ENCODE data around the gene FGFR1OP2. TPM values are rescaled to one million over a fixed set of nuclear protein-coding genes. Genes with fewer than 3 reads are reported as not detected.

Gene FGFR1OP2
- total and polyA plus RNA-seq, 2 of the 8 experiments (the other 6 are each of a cell fraction or from before 2014, with no cell fraction given), result 8.8 to 34.4 TPM

- no peak overlapping the region for H3K4ac ChIP-seq (replicated peaks; ENCODE audit: insufficient read length, low read depth, low read length)
- ChIA-PET POLR2A (ENCODE audit: partially characterized antibody) (interaction anchor here (1.9 to 2.4 kb wide), 2 partner anchors 8 to 16 kb away, joined by 4 to 5 read pairs; no protein-coding TSS in a partner anchor), CTCF (ENCODE audit: partially characterized antibody) (interaction anchor here (1.2 to 1.5 kb wide), 4 partner anchors 11 to 296 kb away, joined by 3 to 4 read pairs (median 3); no protein-coding TSS in a partner anchor)
- H3K27me3 ChIP-seq (replicated peaks in 1 of 4; ENCODE audit: control insufficient read depth in 3 of 4, extremely low read depth in 1 of 4, insufficient read depth in 3 of 4, low read length in 3 of 4), result no peaks in the 10 kb centered on the region
- no peak for DNase-seq (ENCODE audit: low read depth in 1 of 2, low spot score in 2 of 2)
- H3K9me3 ChIP-seq (ENCODE audit: insufficient read depth in 2 of 2, low read depth in 1 of 2, low read length in 1 of 2), result no peaks in the 10 kb centered on the region
- no peak overlapping the region for H3K4me3 ChIP-seq (ENCODE audit: extremely low read depth in 1 of 4, insufficient read depth in 2 of 4, low read depth in 3 of 4, low read length in 4 of 4)
- no peak overlapping the region for H2AK5ac ChIP-seq (ENCODE audit: low read depth, low read length)
- no peak overlapping the region for H3K27ac ChIP-seq (ENCODE audit: low read depth, low read length)
- FAIRE-seq, result no peak
- H2BK20ac ChIP-seq (ENCODE audit: low read length), result no peak overlapping the region
- H3K4me1 ChIP-seq (replicated peaks in 1 of 4; ENCODE audit: control insufficient read depth in 3 of 4, insufficient read depth in 4 of 4, low read length in 3 of 4), result peaks cover 0 to 6% (median 4%) of the 10 kb centered on the region in 4 experiments; a peak in 6 of 7 replicates
- H2BK12ac ChIP-seq (ENCODE audit: low read depth, low read length), result no peak overlapping the region
- TF ChIP-seq CTCF (IDR thresholded peaks at IDR 0.05; ENCODE audit: control extremely low read depth in 1 of 3, insufficient read depth in 1 of 3, low read depth in 1 of 3, low read length in 3 of 3), result no peak
- TF ChIP-seq JUN (IDR thresholded peaks at IDR 0.05; ENCODE audit: low read depth, low read length), result no peak
- TF ChIP-seq FOSL1 (IDR thresholded peaks at IDR 0.05; ENCODE audit: insufficient read depth, low read depth, low read length), result no peak
- TF ChIP-seq CEBPB (IDR thresholded peaks at IDR 0.05; ENCODE audit: low read depth, low read length), result no peak
- no peak for TF ChIP-seq SIX5 (IDR thresholded peaks at IDR 0.05; ENCODE audit: low read depth, low read length)
- TF ChIP-seq EGR1 (IDR thresholded peaks at IDR 0.05; ENCODE audit: borderline replicate concordance, low read depth, low read length), result no peak
- no peak for TF ChIP-seq POU5F1 (IDR thresholded peaks at IDR 0.05; ENCODE audit: low read depth, low read length)
- no peaks in the 10 kb centered on the region for H4K20me1 ChIP-seq (replicated peaks in 1 of 2; ENCODE audit: control insufficient read depth in 1 of 2, insufficient read depth in 2 of 2, low read length in 2 of 2)
- no peak overlapping the region for H2BK120ac ChIP-seq (replicated peaks; ENCODE audit: low read depth, low read length)
- no peak overlapping the region for H2BK5ac ChIP-seq (ENCODE audit: low read depth, low read length)
- no peak overlapping the region for H3K9ac ChIP-seq (replicated peaks in 1 of 4; ENCODE audit: extremely low read depth in 1 of 4, low read depth in 3 of 4, low read length in 3 of 4)
- H2BK15ac ChIP-seq (ENCODE audit: low read length), result no peak overlapping the region
- no peak overlapping the region for H3K23ac ChIP-seq (ENCODE audit: insufficient read length)
- H2AFZ ChIP-seq (ENCODE audit: low read length), result no peak overlapping the region
- no peak overlapping the region for H4K8ac ChIP-seq (ENCODE audit: extremely low read depth, insufficient read depth, low read length)
- H3K4me2 ChIP-seq (ENCODE audit: insufficient read depth in 1 of 2, low read depth in 2 of 2, low read length in 2 of 2), result no peak overlapping the region
- H3K79me1 ChIP-seq (ENCODE audit: low read depth, low read length), result no peaks in the 10 kb centered on the region
- WGBS, 2 experiments (ENCODE audit: extremely low coverage in 1 of 2, insufficient coverage in 1 of 2, insufficient read length in 1 of 2, insufficient replicate concordance in 2 of 2, low coverage in 1 of 2, low lambda C conversion rate in 2 of 2, missing lambda C conversion rate in 1 of 2), result 89% methylated on average over 1 of the region's 1 CpG; no CpG with 5 or more reads in 1 of the 2 experiments
- H4K5ac ChIP-seq (ENCODE audit: insufficient read length, low read depth, low read length), result no peak overlapping the region
- H3K18ac ChIP-seq (ENCODE audit: extremely low read depth, low read length), result no peak overlapping the region
- peaks cover 9% of the 10 kb centered on the region for H3K23me2 ChIP-seq (ENCODE audit: low read depth, low read length)
- H3K14ac ChIP-seq (ENCODE audit: insufficient read length), result no peak overlapping the region
- no peak overlapping the region for H3K56ac ChIP-seq (replicated peaks; ENCODE audit: insufficient read length, low read depth, low read length)
- no peaks in the 10 kb centered on the region; a peak in 1 of 8 replicates for H3K36me3 ChIP-seq (ENCODE audit: control insufficient read depth in 2 of 4, insufficient read depth in 4 of 4, low read length in 3 of 4)
- peaks cover 0 to 79% of the 10 kb centered on the region in 2 experiments; a peak in 2 of 4 replicates for H3K79me2 ChIP-seq (ENCODE audit: control insufficient read depth in 1 of 2, insufficient read depth in 2 of 2, low read length in 2 of 2)
- H4K91ac ChIP-seq (replicated peaks; ENCODE audit: insufficient read length, low read length), result no peak overlapping the region
These were observed 71.6 kb downstream of the FGFR1OP2 start for GRCh38 chr12:27009881-27010301.
